HG02588 (cell line): ENCODE measurements around the gene FBXL3.
"Not testable (repeated sequence)": the region's sequence is repeated elsewhere in the genome, so short reads cannot be mapped to it uniquely, and the experiment has no call there.

ENCODE experiments used
- ATAC-seq: cut with Tn5 transposase; IDR thresholded peaks from one replicate; pipeline ENCODE4 v1.9.1; 2021; ENCODE audit warnings: mild to moderate bottlenecking, moderate library complexity; ENCODE audit not compliant: unreplicated experiment

FBXL3 gene

DNA sequence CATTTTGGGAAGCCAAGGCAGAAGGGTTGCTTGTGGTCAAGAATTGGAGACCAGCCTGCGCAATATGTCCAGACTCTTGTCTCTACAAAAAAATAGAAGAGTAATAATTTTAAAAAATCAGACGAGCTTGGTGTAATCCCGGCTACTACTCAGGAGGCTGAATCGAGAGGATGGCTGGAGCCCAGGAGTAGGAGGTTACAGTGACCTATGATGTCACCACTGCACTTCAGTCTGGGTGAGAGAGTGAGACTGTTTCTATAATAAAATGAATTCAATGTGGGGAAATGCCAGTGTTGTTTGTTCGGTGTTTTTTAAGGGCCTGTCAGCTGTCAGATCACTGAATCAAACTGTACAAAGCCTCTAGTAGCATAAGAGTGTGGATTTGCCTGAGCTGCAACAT is 1.2 kb upstream of the FBXL3 start:
- ATAC-seq, result no peak

DNA sequence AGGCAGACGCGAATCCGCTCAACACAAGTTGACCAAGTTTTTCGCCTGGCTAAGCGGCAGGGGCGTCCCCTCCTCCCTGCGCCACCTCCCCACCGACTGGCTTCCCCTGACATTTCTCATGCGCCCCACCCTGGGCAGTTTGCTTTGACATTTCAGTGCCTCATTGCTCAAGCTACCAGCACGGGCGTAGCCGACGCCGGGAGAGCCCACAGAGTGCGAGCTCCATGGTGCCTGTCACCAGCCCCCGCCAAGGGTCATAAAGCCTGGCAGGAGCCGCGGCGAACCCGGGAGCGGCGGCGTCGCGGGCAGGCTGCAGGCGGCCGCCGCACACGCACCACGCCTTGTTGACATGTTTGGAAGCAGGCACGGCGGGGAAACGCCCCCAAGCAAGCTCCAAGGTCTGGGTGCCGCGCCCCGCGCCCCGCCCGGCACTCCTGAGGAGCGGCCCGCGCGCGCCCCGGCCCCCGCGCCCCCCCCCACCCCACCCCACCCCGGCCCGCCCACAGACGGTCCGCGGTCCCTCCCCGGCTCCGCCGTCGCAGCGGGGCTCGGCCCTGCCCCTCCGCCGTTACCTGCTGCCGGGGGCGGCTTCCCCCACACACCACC is 601 bp downstream of the FBXL3 start:
- ATAC-seq, result peak; percentile 49

DNA sequence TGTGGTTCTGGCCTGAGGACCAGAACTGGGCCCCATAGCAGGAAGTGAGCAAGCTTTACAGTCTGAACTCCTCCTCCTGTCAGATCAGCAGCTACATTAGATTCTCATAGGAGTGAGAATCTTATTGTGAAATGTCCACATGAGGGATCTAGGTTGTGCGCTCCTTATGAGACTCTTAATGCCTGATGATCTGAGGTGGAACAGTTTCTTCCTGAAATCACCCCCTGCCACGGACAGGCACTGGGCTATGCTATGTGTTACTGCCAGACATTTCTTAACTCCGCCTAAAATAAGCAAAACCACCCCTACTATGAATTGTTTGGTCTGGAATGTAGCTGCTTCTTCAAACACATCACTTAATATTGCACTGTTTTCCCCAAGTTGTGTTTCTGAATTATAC is 4.6 kb downstream of the FBXL3 start:
- ATAC-seq, result no peak

DNA sequence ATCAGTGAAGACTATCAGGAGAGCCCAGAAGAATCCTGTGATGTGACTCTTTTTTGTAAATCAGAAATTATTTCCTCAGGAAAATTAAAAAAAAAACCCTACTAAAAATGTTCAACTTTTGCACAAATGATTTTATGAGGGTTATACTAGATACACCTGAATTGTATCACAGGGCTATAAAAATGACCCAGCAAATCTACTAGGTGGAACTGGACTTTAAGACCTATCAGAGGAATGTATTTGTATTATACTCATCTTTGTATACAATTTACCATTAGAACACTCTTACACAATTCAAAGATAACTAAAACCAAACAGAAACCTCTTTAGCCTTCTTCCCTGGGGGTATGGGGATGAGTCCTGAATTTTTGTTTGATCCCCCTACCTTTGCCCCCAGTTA is 7.2 kb downstream of the FBXL3 start:
- ATAC-seq, result no peak

DNA sequence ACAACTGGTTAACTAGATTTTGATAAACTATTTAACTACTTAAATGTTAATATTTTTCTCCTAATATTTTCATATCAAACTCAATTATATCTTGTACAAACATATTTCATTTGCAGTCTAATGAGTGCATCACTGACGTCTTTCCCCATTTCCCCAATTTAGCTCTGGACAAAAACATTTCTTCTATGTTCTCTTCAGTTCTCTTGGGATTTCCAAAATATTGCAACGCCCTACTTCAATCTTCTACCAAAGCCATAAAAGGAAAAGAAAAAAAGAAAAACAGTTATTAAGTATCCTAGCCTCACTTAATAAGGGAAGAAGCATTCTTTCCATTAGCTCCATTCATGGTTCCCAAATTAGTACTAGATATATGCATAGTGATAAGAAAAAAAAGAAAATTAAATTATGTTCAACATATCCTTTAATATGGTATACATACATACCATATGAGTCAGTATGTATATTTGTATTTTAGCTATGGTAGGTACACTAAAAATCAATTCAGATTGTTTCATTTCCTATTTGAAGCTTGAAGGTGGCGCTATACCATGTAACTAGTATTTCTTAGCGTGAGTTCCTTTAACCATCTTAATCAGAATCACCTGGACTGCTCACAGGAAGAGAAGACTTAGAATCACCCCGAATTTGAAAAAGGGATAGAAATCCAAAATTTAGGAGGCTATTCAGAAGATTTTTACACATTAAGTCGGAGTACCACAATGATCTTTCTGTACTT is 9.9 kb downstream of the FBXL3 start:
- ATAC-seq, result no peak

DNA sequence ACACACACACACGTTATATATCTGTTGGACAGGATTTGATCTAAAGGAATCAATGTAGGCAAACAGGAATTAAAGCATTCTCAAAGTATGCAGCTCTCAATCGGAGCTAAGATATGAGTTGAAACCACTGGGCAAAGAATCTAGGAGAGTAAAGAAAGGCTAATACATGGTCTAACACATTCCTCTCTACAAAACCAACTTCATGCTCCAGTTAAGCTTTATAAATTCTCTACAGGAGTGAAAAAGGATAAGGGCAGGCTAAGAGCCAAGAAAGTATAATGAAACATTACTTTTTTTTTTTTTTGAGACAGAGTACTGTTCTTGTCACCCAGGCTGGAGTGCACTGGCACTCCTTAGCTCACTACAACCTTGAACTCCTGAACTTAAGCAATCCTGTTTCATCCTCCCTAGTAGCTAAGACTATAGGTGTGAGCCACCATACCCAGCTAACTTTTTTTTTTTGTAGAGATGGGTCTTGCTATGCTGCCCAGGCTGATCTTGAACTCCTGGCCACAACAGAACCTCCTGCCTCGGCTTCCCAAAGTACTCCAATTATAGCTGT is 10.6 kb downstream of the FBXL3 start:
- ATAC-seq, result no peak

DNA sequence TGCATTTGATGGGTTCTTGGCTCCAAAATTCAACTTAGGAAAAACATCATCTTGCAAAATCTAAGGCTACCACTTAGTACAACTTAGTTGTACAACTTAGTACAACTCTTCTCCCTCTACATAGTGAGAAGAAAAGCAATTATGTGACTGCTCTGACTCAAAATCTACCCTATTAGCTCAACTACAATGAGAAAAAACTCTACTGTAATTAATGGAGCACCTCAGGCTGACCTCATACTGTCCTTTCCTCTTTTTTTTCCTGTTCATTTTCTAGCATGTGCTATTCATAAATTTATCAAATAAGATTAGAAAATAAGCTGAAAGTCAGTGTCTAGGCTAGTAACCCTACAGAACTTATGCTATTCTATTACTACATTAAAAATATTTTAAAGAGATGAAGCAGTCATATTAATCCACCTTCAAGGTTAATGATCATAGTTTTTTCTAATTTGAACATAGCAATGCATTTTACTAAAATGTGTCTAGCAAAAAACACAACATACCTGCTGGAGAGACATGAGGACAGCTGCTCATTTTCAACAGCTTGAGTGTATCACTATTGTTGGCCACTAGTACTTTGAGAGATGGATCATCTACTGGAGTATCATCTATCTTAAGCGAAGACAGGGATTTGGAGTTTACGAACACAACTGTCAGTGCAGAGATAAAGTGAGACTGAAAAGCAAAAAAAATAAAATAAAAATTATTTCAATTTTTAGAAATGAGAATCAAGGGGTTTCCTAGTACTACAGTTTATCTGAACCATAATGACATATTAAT is 11.9 kb downstream of the FBXL3 start:
- no peak for ATAC-seq

DNA sequence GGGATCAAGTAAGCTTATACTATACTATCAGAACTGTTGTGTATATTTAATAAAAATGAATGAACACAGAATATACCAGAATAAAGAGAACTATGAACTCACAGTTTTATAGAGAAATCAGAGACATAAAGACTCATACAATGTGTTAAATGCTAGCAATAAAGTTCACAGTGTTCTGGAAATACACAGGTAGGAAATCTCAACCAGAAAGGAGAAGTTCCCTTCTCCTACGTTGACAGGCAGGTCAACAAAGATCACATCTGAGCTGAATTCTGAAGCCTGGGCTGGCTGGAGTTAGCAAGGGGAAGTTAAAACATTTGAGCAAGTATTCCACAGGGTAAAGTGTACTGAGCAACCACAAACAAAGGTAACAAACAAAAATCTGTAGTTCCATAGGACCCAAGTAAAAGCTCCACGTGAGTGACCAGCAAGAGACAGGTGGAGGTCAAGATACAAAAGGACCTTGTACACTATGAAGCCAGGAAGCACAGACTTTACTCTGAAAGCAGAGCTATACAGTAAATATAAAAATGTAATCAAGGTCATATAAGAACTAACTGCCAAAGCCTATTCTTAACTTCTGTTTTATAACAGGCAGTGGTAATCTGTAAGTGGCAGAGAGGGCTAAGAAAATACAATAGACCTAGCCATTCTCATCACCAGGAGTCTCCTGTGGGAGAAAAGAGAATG is 13.0 kb downstream of the FBXL3 start:
- ATAC-seq, result no peak

DNA sequence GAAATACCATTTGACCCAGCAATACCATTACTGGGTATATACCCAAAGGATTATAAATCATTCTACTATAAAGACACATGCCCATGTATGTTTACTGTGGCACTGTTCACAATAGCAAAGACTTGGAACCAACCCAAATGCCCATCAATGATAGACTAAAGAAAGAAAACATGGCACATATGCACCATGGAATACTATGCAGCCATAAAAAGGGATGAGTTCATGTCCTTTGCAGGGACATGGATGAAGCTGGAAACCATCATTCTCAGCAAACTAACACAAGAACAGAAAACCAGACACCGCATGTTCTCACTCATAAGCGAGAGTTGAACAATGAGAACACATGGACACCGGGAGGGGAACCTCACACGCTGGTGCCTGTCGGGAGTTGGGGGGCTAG is 17.2 kb downstream of the FBXL3 start:
- not testable (repeated sequence) for ATAC-seq

DNA sequence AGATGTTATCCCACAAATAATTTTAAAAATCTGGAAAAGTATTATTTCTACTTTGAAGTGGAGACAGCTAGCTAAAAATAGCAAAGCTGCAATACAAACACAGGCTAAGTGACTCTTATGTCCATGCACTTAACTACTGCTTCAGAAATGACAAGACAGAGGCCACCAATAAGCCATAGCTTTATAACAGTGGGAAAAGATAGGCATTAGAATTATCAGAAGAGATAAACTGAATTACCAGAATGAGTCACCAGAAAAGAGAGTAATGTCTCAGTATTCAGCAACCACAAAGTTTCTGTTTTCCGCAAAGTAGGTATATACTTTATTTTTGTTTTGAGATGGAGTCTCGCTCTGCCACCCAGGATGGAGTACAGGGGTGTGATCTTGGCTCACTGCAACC is 17.9 kb downstream of the FBXL3 start:
- ATAC-seq, result no peak

DNA sequence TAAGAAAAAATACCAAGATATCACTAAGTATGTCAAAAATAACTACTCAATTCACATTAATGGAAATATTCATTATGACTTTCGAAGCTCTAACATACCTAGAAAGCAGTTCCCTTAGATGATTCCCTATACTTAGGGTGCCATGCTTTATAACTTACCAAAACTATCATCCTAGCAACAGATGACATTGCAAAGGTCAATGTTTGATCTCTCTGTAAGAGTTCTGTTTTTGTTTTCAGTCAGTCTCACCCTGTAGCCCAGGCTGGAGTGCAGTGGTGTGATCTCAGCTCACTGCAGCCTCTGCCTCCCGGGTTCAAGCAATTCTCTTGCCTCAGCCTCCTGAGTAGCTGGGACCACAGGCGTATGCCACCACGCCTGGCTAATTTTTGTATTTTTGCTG is 18.6 kb downstream of the FBXL3 start:
- ATAC-seq, result peak; percentile 64

DNA sequence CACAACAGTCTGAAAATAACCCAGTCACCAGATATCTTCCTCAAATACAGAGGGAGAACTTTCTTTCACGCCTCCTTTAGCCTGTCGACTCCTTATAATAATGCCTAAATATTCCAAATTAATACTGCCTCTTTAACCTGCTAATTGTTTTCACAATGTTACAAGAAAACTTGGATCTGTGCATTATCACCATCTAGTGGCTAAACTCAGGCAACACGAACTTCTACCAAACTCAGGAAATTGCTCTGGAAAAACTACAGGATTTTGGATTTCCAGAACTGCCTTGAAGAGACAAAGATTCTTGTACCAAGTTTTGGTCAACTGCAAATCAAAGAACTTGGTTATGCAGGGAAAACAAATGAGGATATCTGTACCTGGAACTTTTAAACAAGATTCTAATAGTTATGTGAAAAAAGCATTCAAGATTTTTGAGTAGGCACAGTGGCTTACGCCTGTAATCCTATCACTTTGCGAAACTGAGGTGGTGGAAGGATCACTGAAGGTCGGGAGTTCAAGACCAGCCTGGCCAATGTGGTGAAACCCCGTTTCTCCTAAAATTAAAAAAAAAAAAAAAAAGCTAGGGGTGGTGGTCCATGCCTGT is 24.3 kb downstream of the FBXL3 start:
- ATAC-seq, result no peak

DNA sequence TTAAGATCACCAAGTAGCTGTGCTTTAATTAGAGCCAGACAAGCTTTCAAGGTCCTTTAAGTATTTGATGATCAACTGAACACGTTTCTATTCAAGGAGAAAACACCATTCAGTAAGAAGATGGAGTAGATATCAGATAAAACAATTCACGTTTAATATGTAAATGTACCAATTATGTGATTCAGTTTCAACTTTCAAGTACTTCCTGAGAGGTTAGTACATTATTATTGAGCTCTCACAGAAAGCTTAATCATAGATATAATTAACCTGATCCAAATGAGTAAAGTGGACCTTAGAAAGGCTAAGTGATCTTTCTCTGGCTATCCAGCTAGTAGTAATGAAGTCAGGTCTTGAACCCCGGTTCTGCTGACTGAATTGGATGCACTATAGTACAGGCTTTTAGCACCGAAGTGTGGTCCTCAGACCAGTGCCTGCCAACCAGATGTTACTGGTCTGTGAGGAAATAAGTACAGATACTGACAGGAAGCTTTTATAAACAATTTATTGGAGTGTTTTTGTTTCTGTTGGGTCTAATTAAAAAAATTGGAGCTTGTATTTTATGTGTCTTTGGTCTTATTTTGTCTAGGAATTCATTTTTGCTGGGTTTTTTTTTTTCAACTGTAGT is 24.9 kb downstream of the FBXL3 start:
- no peak for ATAC-seq

DNA sequence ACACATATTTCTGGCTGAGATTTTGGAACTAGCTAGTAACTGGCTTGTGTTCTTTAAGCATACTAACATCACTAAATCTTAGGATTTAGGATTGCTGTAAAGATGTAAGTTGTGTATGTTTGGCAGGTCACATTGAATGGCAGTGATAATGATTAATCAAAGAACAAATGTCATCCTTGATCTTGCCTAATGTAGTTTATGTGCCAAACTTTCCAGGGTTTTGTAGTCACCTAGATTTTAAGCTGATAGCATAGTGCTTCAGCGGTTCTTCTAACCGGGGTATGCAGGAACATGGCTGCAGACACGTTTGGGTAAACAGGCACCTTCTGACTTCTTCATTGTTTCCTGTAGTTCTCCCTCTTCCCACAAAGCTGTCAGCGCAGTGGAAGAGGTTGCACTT is 25.4 kb downstream of the FBXL3 start:
- no peak for ATAC-seq

DNA sequence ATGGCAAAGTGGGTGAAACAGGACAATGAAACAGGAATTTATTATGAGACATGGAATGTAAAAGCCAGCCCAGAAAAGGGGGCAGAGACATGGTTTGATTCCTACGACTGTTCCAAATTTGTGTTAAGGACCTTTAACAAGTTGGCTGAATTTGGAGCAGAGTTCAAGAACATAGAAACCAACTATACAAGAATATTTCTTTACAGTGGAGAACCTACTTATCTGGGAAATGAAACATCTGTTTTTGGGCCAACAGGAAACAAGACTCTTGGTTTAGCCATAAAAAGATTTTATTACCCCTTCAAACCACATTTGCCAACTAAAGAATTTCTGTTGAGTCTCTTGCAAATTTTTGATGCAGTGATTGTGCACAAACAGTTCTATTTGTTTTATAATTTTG is 26.5 kb downstream of the FBXL3 start:
- no peak for ATAC-seq

DNA sequence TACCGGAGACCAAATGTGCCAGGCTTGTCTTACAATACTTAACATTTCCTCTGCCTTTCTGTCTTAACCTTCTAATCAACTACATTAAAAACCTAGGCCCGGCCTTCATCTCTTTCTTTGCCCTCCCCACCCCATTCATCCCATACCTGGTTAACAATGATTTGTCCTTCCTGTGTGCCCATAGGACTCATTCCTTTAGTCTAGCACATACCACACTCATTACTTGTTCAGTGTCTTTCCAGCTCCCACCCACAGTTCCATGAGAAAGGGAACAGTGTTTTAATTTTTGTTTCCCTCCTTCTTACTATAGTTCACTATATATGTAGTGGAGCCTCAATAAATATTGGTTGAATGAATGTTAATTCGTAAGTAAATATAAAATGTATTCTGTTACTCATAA is 32.7 kb downstream of the FBXL3 start:
- ATAC-seq, result no peak

DNA sequence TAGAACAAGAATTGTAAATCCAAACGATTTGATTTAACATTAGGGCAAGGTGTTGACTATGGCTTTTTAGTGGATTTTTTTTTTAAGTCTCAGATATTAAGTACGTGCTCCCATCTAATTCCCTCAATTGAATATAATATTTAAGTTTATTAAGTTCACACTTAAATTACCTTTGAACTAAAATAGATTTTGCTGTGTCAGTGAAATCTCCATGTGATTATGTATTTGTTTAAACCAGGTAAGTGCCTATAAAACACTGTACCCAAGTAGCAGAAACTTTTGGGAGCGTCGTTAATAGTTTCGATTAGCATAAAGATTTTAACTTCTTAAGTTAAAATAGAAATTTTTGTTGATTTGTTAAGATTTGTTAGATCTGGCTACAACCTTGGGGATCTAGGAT is 33.5 kb downstream of the FBXL3 start:
- ATAC-seq, result no peak

DNA sequence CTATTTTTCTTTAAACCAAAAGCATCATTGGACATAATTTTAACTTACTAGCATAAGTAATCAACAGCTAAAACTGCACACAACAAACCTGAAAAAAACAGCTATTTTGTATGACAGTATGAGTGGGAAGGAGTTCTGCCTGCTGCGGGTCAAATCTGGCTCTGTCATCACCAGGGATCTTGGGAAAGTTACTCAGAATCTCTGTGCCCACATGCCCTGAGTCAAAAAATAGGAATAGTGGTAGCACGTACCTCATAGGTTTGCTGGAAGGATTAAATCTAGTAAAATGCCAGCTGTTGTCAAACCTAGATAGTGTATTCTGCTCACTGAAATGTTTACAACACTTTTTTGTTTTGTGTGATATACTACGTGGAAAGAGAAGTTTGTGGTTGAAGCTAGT is 33.9 kb downstream of the FBXL3 start:
- no peak for ATAC-seq

DNA sequence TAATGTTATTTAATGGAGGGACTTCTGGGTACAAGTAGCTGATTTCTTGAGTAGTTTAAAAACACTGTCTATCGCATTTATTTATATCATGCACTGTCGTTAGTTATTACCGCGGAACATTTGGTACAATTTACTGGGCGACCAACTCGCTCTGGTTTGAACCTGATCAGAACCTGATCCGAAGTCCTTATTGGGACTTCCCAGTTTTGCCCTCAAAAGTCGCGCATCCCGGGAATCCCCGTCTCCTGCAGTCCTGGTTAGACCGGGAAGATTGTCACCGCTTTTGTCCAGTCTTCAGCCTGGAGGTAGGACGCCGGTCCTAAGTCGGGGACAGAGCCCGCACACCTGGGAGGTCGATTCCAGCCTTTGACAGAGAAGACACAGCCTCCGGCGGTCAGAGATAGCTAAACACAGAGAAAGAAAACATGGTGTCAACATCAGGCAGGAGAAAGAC is 34.4 kb downstream of the FBXL3 start:
- no peak for ATAC-seq

DNA sequence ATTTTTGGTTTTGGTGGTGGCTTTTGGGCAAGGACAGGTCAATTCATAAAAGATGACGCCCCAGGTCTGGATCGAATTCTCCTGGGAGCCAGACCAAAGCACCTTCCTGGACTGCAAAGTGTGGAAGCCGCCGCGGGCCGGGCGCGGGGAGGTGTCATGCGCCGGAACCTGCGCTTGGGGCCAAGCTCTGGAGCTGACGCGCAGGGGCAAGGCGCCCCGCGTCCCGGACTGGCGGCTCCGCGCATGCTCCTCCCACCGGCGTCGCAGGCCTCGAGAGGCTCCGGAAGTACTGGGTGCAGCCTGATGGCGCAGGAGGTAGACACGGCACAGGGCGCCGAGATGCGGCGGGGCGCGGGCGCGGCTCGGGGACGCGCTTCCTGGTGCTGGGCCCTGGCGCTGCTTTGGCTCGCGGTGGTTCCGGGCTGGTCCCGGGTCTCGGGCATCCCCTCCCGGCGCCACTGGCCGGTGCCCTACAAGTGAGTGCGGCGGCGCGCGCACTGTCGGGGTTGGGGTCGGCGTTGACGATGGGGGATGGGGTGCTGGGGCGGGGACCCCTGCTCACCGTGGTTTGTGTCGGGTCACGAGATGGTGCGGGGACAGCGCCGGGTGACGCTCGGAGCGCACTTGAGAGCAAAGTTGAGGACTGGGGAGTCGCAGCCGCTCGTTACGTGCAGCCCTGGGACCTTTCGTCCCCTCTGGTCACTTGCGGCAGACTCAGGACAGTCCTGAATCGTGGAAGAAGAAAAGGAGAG is 35.0 kb downstream of the FBXL3 start, which contains the start of gene CLN5:
Gene CLN5 (plus strand): TSS at position 286 of the 752 bp plus-strand sequence. CDS start 18 bp downstream, at position 304.
- peak; percentile 96 for ATAC-seq
